ENCODE measurements around the gene ZBTB46. TPM values are rescaled to one million over a fixed set of nuclear protein-coding genes. Genes with fewer than 3 reads are reported as not detected.
A peak's percentile ranks its signal among the peaks of the same experiment; 100 is the strongest.

The ZBTB46 gene
- total RNA-seq, 1 experiment from 2014 or later, result 1.0 TPM

DNA sequence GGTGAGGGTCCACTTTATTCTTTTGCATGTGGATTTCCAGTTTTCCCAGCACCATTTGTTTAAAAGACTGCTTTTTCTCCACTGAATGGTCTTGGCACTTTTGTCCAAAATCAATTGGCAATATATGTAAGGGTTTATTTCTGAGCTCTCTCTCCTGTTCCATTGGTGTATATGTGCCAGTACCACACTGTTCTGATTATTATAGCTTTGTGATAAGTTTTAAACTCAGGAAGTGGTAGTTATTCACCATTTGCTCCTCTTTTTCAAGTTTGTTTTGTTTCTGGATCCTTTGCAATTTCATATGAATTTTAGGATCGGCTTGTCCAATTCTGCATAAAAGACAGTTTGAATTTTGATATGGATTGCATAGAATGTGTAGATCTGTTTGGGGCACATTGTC lies 118.9 kb downstream of the ZBTB46 start:
- in situ Hi-C loops (cut with HindIII; ENCODE audit: low pct_unique_long_range_greater_than_20kb, low sequenced_read_pairs), result no loop called here
- DNase-seq (ENCODE audit: low read depth, low spot score), result no peak

DNA sequence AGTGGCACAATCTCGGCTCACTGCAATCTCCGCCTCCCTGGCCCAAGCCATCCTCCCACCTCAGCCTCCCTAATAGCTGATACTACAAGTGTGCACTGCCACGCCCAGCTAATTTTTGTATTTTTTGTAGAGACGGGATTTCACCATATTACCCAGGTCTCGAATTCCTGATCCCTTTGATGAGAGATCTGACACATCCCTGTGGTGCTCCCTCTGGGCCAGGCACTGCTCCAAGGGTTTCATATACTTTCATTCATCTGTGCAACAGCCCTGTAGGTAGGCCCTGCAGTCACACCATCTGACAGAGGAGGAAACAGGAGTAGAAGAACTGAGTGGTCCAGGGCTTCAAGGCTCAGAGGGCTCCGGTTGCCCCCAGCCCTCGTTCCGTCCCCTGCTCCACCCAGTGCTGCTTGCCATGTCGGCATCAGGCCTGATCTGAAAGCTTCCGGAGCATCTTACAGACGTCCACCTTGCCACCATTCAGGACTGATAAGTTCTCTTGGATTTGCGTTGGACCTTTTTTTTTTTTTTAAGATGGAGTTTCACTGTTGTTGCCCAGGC lies 119.9 kb downstream of the ZBTB46 start:
- in situ Hi-C loops (cut with HindIII; ENCODE audit: low pct_unique_long_range_greater_than_20kb, low sequenced_read_pairs), result no loop called here
- DNase-seq (ENCODE audit: low read depth, low spot score), result no peak

DNA sequence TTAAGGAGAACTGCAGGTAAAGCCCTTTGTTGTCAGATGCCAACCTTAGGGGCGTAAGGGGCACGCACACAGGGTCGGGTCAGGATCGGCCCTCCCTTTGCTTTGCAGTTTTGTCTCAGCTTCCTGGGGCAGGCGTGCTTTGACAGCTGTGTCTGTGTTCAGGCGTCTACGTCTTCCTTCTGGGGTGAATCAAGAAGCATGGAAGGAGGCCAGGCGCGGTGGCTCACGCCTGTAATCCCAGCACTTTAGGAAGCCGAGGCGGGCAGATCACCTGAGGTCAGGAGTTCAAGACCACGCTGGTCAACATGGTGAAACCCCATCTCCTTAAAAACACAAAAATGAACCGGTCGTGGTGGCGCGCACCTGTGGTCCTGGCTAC lies 121.9 kb downstream of the ZBTB46 start:
- DNase-seq (ENCODE audit: low read depth, low spot score), result no peak

DNA sequence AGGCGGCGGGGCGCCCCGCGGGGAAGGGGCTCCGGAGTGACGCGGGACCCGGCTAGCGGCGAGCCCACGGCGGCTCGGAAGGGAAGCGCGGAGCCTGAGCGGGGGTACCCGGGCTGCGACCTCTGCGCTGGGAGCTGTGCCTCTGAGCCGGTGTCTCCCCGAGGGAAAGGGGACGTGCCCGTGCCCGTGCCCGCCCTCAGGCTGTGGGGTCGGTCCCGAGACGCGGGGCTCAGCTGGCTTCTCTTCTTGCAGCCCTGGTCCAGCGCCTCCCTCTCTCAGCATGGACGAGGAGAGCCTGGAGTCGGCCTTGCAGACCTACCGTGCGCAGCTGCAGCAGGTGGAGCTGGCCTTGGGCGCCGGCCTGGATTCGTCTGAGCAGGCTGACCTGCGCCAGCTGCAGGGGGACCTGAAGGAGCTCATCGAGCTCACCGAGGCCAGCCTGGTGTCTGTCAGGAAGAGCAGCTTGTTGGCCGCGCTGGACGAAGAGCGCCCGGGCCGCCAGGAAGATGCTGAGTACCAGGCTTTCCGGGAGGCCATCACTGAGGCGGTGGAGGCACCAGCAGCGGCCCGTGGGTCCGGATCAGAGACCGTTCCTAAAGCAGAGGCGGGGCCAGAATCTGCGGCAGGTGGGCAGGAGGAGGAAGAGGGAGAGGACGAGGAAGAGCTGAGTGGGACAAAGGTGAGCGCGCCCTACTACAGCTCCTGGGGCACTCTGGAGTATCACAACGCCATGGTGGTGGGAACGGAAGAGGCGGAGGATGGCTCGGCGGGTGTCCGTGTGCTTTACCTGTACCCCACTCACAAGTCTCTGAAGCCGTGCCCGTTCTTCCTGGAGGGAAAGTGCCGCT lies 122.5 kb downstream of the ZBTB46 start:
- no peak for DNase-seq (ENCODE audit: low read depth, low spot score)
- in situ Hi-C loops (cut with HindIII; ENCODE audit: low pct_unique_long_range_greater_than_20kb, low sequenced_read_pairs), result no loop called here

More for the DNA sequence above, 121.9 kb downstream of the ZBTB46 start:
- in situ Hi-C loops (cut with HindIII; ENCODE audit: low pct_unique_long_range_greater_than_20kb, low sequenced_read_pairs), result no loop called here

DNA sequence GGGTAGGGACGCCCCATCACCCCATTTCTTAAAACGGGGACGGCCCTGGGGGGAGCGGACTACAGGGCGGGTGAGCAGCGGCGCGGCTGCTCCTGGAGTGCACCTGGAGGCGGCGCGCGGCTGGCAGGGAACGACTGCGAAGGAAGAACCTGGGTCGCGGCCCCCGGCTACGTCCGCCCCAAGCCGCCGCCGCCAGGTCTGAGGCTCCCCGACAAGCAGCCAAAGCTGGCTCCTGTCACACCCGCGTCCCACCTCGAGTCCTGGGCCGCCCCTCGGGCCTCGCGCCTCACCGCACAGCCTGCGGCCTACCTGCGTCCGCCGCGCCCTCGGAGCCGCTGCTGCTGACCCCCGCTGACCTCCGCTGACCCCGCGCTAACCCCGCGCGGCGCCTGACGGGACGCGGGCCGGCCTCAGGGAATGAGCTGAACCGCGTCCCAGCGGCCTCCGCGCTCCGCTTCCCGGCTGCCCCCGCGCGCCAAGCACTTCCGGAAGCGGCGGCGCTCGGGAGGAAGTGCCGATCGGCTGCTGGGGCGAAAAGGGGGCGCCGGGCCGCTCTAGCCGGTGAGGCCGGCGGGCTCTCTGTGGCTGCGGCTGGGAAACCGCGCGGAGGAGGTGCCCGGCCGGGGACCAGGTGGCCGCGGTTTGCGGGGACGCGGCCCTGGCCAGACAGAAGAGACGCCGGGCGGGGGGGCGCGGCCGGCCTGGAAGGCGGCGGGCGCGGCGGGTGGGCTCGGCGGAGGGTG lies 123.3 kb downstream of the ZBTB46 start, which contains the start of the genes ARFRP1 and ZGPAT:
Gene ARFRP1, minus strand, starts transcription at position 419 of the 743 bp plus-strand sequence. CDS start 885 bp downstream, outside the sequence.
Gene ZGPAT, plus strand, starts transcription at position 482 of the 743 bp plus-strand sequence. CDS start 542 bp downstream, outside the sequence.
- in situ Hi-C loops (cut with HindIII; ENCODE audit: low pct_unique_long_range_greater_than_20kb, low sequenced_read_pairs), result no loop called here
- peak; percentile 81 for DNase-seq (ENCODE audit: low read depth, low spot score)

DNA sequence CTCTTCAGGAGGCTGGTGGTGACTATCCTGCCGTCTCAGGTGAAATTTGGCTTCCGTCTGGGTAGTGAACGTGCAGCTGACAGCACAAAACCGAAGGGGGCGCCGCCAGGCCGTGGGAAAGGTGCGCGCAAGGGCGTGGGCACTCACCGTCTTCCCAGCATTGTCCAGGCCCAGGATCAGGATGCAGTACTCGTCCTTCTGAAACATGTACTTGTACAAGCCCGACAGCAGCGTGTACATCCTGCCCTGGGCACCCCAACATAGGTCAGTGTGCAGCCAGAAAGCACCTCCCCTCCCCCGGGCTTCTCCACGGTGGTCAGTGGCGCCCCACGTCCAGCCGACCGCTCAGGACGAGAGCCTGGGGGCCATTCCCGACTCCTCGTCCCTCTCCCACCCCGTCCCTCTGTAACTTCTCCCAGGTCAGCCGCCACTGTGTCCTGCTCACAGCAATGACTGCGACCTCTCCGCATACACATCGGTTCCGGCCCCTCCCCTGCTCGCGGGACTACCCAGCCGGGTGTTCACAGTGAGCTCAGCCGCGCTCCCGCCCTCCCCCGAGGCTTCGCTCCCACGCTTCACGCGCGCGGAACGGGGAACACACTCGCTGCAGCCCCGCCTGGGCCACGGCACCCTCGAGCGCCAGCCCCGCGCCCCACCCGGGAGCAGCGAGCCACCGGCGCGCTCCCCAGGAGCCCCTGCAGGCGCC lies 124.1 kb downstream of the ZBTB46 start:
- peak; percentile 32 for DNase-seq (ENCODE audit: low read depth, low spot score)
- in situ Hi-C loops (cut with HindIII; ENCODE audit: low pct_unique_long_range_greater_than_20kb, low sequenced_read_pairs), result no loop called here

DNA sequence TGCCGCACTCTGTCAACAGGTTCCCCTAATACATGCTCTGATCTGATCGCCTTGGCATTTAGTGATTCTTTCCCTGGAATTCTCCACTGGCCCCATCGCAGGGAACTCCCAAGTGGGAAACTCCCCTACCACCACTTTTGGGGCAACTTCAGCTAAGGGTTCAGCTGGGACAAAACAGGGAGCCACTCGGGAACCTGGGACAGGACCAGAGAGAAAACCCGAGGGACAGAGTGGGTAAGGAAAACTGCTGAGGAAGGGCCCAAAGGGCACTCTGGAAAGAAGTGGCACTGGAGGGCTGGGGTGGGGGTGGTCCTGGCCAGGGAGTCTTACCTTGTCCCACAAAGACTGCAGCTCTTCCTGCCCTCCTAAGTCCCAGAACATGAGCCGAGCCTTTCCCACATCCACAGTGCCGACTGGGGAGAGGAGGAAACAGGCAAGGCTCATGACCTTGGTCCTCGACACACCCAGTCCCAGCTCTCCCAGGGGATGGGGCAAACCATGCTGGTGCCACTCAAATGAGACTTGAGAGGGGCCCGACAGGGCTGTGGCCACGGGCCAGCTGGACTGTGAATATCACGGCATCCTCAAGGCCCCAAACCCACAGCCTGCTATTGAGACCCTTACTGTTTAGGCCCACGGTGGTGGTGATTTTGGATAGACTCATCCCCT lies 124.9 kb downstream of the ZBTB46 start:
- in situ Hi-C loops (cut with HindIII; ENCODE audit: low pct_unique_long_range_greater_than_20kb, low sequenced_read_pairs), result no loop called here
- DNase-seq (ENCODE audit: low read depth, low spot score), result no peak

DNA sequence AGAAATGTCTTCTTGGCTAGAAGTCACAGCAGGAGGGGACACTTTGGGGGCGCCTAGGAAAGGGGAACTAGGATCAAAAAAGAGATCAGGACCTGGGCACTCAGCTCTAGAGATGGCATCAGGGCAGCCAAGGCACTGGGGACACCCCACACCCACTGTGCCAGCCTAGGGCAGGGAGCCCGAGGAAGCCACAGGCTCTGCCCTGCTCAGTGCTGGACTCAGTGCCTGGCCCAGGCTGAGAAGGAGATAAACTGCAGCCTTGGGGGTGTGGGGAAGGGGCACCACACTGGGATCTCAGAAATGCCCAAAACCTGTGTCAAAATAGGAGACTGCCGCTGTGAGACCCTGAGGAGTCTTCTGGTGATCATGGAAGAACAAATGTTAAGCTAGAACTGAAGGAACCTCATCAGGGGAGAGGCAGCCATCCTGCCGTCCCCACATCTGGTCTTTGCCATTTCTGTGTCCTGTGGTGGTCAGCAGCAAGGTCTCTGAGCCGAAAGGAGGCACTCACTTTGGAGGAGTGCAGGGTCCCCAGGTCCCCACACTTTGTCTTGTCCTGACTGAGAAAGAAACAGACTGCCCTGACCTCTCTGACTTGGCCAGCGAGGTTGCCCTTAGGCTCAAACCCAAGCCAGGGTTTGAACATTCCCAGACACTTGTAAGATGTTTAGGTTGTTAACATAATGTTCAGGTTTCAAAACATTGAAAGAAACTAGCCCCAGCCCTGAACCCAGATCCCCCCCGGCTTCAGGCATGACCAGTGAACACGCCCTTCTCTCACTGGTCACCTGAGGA lies 125.6 kb downstream of the ZBTB46 start:
- DNase-seq (ENCODE audit: low read depth, low spot score), result no peak
- in situ Hi-C loops (cut with HindIII; ENCODE audit: low pct_unique_long_range_greater_than_20kb, low sequenced_read_pairs), result no loop called here

DNA sequence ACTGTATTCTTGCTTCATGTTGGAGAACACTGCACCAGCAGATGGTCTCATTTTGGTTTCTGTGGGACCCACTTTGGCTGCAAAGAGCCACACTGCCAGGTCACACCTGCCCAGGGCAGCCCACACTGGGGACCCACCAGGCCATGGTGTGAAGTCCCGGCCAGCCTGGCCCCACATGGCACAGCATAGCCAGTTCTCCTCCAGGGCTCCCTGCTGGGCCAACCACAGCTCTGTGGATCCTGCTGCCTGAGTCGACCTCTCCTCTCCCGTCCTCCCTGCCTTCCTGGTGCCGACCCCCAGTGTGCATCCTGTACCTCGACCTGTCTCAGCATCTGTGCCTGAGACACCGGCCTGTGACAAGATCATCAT lies 126.3 kb downstream of the ZBTB46 start:
- no peak for DNase-seq (ENCODE audit: low read depth, low spot score)
- in situ Hi-C loops (cut with HindIII; ENCODE audit: low pct_unique_long_range_greater_than_20kb, low sequenced_read_pairs), result no loop called here

DNA sequence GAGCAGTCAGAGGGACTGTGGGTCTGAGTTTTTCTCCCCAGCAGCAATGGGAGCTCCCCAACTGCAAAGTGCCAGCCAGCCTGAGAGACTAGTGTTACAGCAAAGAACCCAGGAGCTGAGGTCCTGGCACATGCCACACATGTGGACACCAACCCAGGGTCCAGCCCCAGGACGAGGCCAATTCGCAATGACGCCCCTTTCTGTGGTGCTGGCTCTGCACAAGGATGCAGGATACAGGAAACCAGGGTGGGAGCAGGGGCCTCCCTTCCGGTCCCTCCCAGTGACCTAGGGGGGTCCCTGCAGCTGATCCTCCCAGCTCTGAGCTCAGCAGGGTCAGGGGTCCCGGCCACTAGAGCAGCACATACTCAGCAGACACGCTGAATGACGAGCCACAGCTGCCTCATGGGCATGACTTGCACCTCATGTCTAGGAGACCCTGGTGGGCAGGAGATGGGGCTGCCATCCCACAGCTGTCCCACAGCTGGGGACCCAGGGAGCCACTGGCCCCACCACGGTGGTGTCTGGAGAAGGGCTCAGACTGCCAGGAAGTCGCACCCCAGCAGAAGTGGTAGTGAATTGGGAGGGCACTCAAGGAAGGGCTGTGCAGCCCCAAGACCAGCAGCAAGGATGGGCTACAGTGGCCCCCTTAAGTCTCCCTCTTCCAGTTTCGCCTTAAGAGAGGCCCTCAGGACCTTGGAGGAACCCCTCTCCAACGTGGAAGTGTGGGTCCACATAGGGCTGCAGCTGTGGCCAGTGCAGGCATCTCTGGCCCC lies 126.9 kb downstream of the ZBTB46 start:
- in situ Hi-C loops (cut with HindIII; ENCODE audit: low pct_unique_long_range_greater_than_20kb, low sequenced_read_pairs), result no loop called here
- no peak for DNase-seq (ENCODE audit: low read depth, low spot score)

DNA sequence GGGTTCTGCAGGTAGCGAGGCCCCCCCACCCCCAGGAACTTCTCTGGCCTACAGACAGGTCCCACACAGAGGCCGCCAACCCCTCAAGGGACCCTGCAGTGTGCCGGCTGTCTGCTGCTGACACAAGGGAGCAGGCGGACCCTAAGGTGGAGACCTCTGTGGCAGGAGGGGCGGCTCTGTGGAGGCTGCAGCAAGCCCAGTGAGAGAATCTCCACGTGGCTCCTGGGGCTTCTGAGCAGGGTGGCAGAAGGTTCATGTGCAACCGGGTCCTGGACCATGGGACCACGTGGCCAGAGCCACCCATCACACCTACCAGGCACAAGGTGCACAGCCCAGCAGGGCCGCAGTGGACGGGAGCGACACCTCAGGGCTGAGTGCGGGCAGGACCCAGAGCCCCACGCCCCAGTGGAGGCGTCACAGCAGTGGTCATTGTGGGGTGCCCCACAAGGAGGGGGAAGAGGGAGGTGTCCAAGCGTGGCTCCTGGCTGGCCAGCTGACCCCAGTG lies 127.5 kb downstream of the ZBTB46 start:
- no peak for DNase-seq (ENCODE audit: low read depth, low spot score)
- in situ Hi-C loops (cut with HindIII; ENCODE audit: low pct_unique_long_range_greater_than_20kb, low sequenced_read_pairs), result no loop called here

DNA sequence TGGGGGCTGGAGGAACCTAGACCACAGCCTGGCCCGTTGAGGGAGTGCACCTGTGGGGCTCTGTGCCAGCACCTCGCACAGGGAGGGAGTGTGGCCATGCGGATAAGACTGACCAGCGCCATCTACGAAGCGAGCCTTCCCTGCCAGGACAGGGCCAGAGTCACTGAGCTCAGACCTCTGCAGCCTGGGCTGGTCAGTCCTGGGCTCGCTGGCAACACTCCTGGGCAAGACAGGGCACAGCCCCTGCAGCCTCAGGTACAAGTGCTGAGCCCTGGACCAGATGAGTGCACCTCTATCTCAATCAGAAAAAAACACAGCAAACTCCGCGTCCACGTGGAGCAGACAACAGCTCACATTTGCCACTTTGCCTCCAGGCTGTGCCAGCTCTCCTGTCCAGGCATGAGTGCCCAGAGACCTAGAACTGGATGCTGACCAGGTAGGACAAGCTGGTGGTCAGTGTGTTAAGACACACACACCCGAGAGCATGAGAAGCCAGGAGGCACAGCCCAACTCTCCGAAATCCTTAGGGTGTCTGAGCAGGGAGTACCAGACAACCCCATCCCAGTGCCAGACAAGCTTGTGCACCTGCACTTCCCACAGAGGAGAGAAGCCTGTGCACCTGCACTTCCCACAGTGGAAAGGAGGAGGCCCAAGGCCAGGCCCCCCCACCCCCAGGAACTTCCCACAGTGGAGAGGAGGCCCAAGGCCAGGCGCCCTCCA lies 128.2 kb downstream of the ZBTB46 start:
- in situ Hi-C loops (cut with HindIII; ENCODE audit: low pct_unique_long_range_greater_than_20kb, low sequenced_read_pairs), result no loop called here

DNA sequence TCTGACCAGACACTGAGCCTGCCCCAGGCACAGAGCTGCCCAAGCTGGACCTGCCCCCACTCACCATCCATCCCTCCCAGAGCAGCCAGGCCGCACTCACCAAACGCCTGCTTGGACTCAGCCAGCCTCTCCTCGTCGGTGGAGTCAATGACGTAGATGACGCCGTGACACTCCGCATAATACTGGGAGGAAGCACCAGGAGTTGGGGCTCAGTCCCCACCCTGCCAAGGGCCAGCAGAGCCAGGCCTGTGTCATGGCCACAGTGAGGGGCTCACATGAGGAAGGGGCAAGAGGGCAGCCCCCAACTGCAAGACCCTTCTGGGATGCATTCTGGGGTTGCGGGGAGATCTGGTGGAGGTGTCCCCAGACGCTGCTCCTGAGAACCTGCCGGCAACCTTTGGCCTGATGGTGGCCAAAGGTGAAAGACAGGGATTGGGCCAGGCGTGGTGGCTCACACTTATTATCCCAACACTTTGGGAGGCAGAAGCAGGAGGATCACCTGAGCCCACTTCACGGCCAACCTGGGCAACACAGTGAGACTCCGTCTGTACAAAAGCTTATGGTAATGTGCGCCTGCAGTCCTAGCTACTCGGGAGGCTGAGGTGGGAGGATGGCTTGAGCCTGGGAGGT lies 128.9 kb downstream of the ZBTB46 start:
- DNase-seq (ENCODE audit: low read depth, low spot score), result no peak
- in situ Hi-C loops (cut with HindIII; ENCODE audit: low pct_unique_long_range_greater_than_20kb, low sequenced_read_pairs), result no loop called here

More for the DNA sequence above, 128.2 kb downstream of the ZBTB46 start:
- DNase-seq (ENCODE audit: low read depth, low spot score), result no peak

DNA sequence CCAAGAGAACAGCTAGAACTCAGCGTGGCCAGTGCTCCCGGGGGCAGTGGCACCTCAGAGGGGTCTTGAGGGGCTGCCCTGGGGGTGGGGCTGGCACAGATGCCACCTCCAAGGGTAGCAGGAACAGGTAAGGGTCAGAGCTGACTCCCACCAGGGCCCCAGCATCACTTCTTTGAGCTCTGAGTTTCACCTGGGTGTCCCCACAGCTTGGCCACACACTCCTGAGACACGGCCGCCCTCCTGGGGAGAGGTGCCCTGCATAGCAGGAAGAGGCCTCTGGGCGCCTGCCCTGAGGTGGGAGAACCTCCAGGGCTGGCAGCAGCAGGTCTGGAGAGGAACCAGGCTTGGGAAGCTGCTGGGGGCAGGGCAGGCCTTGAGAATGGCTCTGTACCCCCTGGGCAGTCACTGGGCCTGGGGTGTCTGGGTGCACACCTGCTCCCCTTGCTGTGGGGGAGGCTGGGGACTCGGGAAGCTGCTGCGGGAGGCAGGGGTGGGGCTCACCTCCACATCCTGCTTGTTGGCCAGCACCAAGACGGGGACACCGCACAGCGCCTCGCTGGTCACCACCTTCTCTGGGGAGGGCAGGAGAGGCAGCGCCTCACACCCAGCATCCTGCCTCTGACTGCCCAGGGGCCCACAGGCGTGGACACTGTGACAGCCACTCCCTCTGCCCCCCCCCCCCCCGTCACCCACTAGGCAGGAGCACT lies 129.6 kb downstream of the ZBTB46 start:
- no peak for DNase-seq (ENCODE audit: low read depth, low spot score)
- in situ Hi-C loops (cut with HindIII; ENCODE audit: low pct_unique_long_range_greater_than_20kb, low sequenced_read_pairs), result no loop called here

Measured in SK-MEL-5 (cell line).